Measurements from ENCODE around the gene BMPR1A. TPM values are rescaled to one million over a fixed set of nuclear protein-coding genes. Genes with fewer than 3 reads are reported as not detected.

Gene BMPR1A
- total and polyA plus RNA-seq, 9 of the 15 experiments (the other 6 are each of a cell fraction or from before 2014, with no cell fraction given) = 1.6 to 17.5 (median 9.1) TPM

- ChIA-PET CTCF (ENCODE audit: low intra/inter-chr PET ratio) (interaction anchor here (0.7 kb wide), 1 partner anchor 42 kb away, joined by 4 read pairs; no protein-coding TSS in a partner anchor), POLR2A (interaction anchor here (0.6 to 5.8 kb wide), 9 partner anchors 10 to 211 kb away, joined by 3 to 40 read pairs (median 4); no protein-coding TSS in a partner anchor)
- H3K9me1 ChIP-seq (ENCODE audit: control insufficient read depth, insufficient read depth, low read length) = no peaks in the 10 kb centered on the region
- no peaks in the 10 kb centered on the region for H4K20me1 ChIP-seq (replicated peaks; ENCODE audit: control insufficient read depth, insufficient read depth, low read length)
- H3K9me3 ChIP-seq (replicated peaks; ENCODE audit: control insufficient read depth, insufficient read depth, low read depth, low read length) = no peaks in the 10 kb centered on the region
- DNase-seq (ENCODE audit: extremely low read depth in 1 of 4, low spot score in 3 of 4) = peak; percentile 73 to 90 (median 88)
- FAIRE-seq = no peak
- no TSS peak for BruUV-seq (replicated peaks)
- H3K27ac ChIP-seq (ENCODE audit: extremely low read depth, low read depth, low read length) = peak overlapping the region; percentile 90
- no peaks in the 10 kb centered on the region for H3K36me3 ChIP-seq (ENCODE audit: control insufficient read depth, insufficient read depth, low read length)
- intact Hi-C loops (cut with micrococcal nuclease) (loop anchor here (5.0 kb wide), 1 partner anchor 41 kb away; no protein-coding TSS in a partner anchor), in situ Hi-C loops (cut with MboI) (no loop called here)
- H3K4me2 ChIP-seq (ENCODE audit: insufficient read depth, low read length) = peak overlapping the region; percentile 78
- H3K27me3 ChIP-seq (ENCODE audit: control insufficient read depth in 2 of 2, insufficient read depth in 2 of 2, low read length in 2 of 2) = no peaks in the 10 kb centered on the region
- peaks cover 34% of the 10 kb centered on the region in 2 experiments for H3K4me1 ChIP-seq (replicated peaks in 1 of 2; ENCODE audit: control insufficient read depth in 2 of 2, insufficient read depth in 2 of 2, low read length in 2 of 2)
- ATAC-seq = peak; percentile 81
- peak overlapping the region; percentile 73 for H3K4me3 ChIP-seq
- peaks cover 61% of the 10 kb centered on the region for H3K79me2 ChIP-seq (ENCODE audit: control insufficient read depth, insufficient read depth, low read length)
- WGBS (ENCODE audit: insufficient coverage, low coverage, missing lambda C conversion rate) = under 1% methylated on average over 25 of the region's 89 CpGs
- peak overlapping the region; percentile 94 to 99 for H3K9ac ChIP-seq (ENCODE audit: insufficient read depth in 1 of 2, low read depth in 2 of 2, low read length in 2 of 2)
- H2AFZ ChIP-seq (ENCODE audit: low read depth, low read length) = peak overlapping the region; percentile 74
- peak; percentile 14 for TF ChIP-seq PHF20 (IDR thresholded peaks at IDR 0.05; ENCODE audit: partially characterized antibody)
- no peak for TF ChIP-seq SRSF7 (optimal IDR thresholded peaks at IDR 0.05; ENCODE audit: low read depth, low read length)
- peak; percentile 76 for TF ChIP-seq SP1 (CRISPR knock-in tag; IDR thresholded peaks at IDR 0.05)
- TF ChIP-seq HOXB6 (CRISPR knock-in tag; IDR thresholded peaks at IDR 0.05; ENCODE audit: borderline replicate concordance) = no peak
- TF ChIP-seq C11orf30 (IDR thresholded peaks at IDR 0.05; ENCODE audit: low read depth) = no peak
- TF ChIP-seq CHD4 (IDR thresholded peaks at IDR 0.05; ENCODE audit: insufficient read depth, insufficient replicate concordance, low read depth, low read length, poor library complexity, severe bottlenecking) = no peak
- TF ChIP-seq TAF9B (IDR thresholded peaks at IDR 0.05; ENCODE audit: partially characterized antibody) = no peak
- TF ChIP-seq ZNF584 (CRISPR knock-in tag; IDR thresholded peaks at IDR 0.05; ENCODE audit: low read depth) = no peak
- TF ChIP-seq NRF1 (conservative IDR thresholded peaks at IDR 0.05 in 1 of 2, IDR thresholded peaks at IDR 0.05 in 1 of 2) = peak in 1 of 2 experiments; percentile 42; a peak in 2 of 4 replicates
- no peak for TF ChIP-seq ARID3B (CRISPR knock-in tag; IDR thresholded peaks at IDR 0.05; ENCODE audit: borderline replicate concordance)
- TF ChIP-seq ZFPM2 (CRISPR knock-in tag; IDR thresholded peaks at IDR 0.05) = no peak
- TF ChIP-seq YY1 (IDR thresholded peaks at IDR 0.05; ENCODE audit: borderline replicate concordance in 1 of 3, control insufficient read depth in 1 of 3, extremely low read depth in 1 of 3, insufficient read depth in 3 of 3, insufficient read length in 1 of 3, insufficient replicate concordance in 2 of 3, low read depth in 1 of 3, low read length in 2 of 3) = peak in 2 of 3 experiments; percentile 48 to 69
- no peak for TF ChIP-seq ZNF445 (CRISPR knock-in tag; IDR thresholded peaks at IDR 0.05; ENCODE audit: low read depth)
- no peak for TF ChIP-seq TCF3 (CRISPR knock-in tag; IDR thresholded peaks at IDR 0.05)
- no peak for TF ChIP-seq ARNT (IDR thresholded peaks at IDR 0.05)
- TF ChIP-seq RNF219 (CRISPR knock-in tag; IDR thresholded peaks at IDR 0.05) = no peak
- no peak for TF ChIP-seq SOX6 (IDR thresholded peaks at IDR 0.05)
Observed at GRCh38 chr10:86755740-86756510, 494 bp upstream of the BMPR1A start.

All from K562 (cell line).